Activated CD4-positive, alpha-beta memory T cell treated with anti-CD3 and anti-CD28 coated beads for 36 hours (primary cell): Measurements from ENCODE around the gene ASXL1. TPM values are rescaled to one million over a fixed set of nuclear protein-coding genes. Genes with fewer than 3 reads are reported as not detected.

Source experiments
- CTCF ChIA-PET: fragments of 350-600 bp; sonication (Branson Sonifier 250); formaldehyde crosslinking; loops from one replicate; lab custom pipeline; 2021; ENCODE audit warnings: antibody characterized with exemption, inconsistent platforms; lab: Charles Lee
- POLR2A ChIA-PET: fragments of 350-600 bp; sonication (Branson Sonifier 250); formaldehyde crosslinking; loops from one replicate; lab custom pipeline; 2021; ENCODE audit warnings: antibody characterized with exemption; lab: Charles Lee
- DNase-seq: peaks from one replicate; pipeline ENCODE4 v3.0.0-alpha.2; 2020
- H3K27ac Mint-ChIP-seq: one replicate; pipeline ENCODE4 v1.8.0; 2021; ENCODE audit warnings: mixed read lengths
- H3K27me3 Mint-ChIP-seq: one replicate; pipeline ENCODE4 v1.8.0; 2021; ENCODE audit warnings: mixed read lengths
- H3K36me3 Mint-ChIP-seq: one replicate; pipeline ENCODE4 v1.8.0; 2021; ENCODE audit warnings: mixed read lengths
- H3K4me1 Mint-ChIP-seq: one replicate; pipeline ENCODE4 v1.8.0; 2021; ENCODE audit warnings: low read depth, mixed read lengths
- H3K4me3 Mint-ChIP-seq: one replicate; pipeline ENCODE4 v1.8.0; 2021; ENCODE audit warnings: mild to moderate bottlenecking, mixed read lengths
- H3K9me3 Mint-ChIP-seq: one replicate; pipeline ENCODE4 v1.8.0; 2021; ENCODE audit warnings: mixed read lengths
- intact Hi-C: fragments of 100-400 bp; cut with micrococcal nuclease; formaldehyde crosslinking; loops from one replicate; pipeline ENCODE4 v1.15.1; 2023
- total RNA-seq, 2 experiments: library from RNA; stranded (reverse); gene quantifications; one replicate each; pipeline ENCODE4 v1.2.3, GENCODE V29; 2021

Gene ASXL1
- total RNA-seq, 2 experiments from 2014 or later, result 141 to 147 TPM

DNA sequence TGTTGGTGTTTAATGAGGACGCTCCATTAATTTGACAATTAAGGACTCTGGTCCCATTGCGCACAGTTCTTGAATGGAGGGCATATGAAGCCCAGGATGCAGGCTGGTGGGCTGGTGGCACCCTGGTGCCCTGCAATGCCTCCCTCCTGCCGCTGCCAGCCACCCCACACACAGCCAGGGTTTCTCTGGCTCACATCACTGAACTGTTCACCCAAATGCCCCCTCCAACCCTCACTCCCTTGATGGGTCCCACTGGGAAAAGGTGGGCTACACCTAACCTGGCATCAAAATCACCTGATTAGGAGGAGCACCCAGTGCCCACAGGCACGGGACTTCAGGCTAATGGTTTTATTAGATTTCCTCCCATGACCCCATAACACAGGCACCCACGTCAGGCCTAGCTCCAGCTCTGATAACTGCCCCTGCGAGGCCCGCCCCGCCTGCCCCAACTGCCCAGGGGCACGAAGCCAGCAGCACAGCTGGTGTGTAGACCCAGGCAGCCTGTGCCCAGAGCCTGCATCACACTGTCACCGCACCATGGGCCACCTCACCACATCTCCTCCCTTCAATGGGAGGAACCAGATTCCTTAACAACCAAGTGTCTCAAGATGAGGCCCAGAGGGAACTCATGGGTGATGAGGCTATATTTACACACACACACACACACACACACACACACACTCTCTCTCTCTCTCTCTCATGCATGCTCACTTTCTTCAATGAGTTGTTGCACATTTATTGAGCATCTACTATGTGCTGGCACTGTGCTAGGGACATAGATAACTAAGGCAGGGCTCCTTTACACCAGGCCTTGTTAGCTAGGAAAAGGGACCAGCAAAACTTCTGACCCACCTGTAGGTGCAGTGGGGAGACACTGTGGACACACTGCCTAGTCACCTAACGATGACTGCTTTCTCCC lies 119.7 kb downstream of the ASXL1 start:
- no peaks in the 10 kb centered on the region for H3K27me3 Mint-ChIP-seq
- no peak overlapping the region for H3K4me3 Mint-ChIP-seq
- POLR2A ChIA-PET, result no interaction called here
- H3K9me3 Mint-ChIP-seq, result no peaks in the 10 kb centered on the region
- H3K27ac Mint-ChIP-seq, result no peak overlapping the region
- H3K4me1 Mint-ChIP-seq, result peaks cover 40% of the 10 kb centered on the region
- CTCF ChIA-PET, result no interaction called here
- intact Hi-C loops, result no loop called here
- H3K36me3 Mint-ChIP-seq, result no peaks in the 10 kb centered on the region
- no peak for DNase-seq

DNA sequence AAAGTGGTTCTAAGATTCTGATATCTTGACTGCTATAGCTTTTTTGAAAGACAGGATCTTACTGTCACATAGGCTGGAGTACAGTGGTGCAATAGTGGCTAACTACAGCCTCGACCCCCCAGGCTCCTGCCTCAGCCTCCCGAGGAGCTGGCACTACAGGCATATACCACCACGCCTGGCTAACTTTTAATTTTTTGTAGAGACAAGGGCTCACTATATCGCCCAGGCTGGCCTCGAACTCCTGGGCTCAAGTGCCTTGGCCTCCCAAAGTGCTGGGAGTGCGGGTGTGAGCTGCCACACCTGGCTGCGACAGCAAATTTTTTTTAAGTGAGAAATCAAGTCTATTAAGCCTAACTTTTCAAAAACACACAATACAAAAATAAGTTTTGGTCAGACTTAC lies 120.4 kb downstream of the ASXL1 start:
- Mint-ChIP-seq H3K9me3 (no peaks in the 10 kb centered on the region), H3K4me3 (no peak overlapping the region), H3K27ac (no peak overlapping the region), H3K4me1 (peaks cover 40% of the 10 kb centered on the region), H3K36me3 (no peaks in the 10 kb centered on the region), H3K27me3 (no peaks in the 10 kb centered on the region)
- no peak for DNase-seq
- CTCF ChIA-PET, result no interaction called here
- POLR2A ChIA-PET, result no interaction called here
- intact Hi-C loops, result no loop called here

DNA sequence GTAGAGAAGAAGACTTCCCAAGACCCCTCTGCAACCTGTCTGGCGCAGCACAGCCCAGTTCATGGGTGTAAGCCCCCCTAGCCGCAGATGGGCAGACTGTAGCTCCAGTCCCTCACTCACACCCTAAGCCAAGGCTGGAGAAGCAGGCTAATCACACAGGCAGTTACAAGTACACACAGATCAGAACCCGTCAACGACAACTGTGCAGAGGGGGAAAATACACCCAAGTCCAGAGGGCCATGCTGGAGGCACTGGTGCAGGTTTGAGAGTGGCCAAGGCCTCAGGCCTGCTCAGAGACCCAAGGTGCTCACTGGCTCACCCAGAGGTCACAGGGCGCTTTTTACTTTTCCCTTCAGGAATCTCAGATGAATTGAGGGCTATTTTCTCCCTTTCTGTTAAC lies 120.9 kb downstream of the ASXL1 start:
- no peak overlapping the region for H3K4me3 Mint-ChIP-seq
- H3K4me1 Mint-ChIP-seq, result peaks cover 40% of the 10 kb centered on the region
- H3K9me3 Mint-ChIP-seq, result no peaks in the 10 kb centered on the region
- intact Hi-C loops, result no loop called here
- H3K27me3 Mint-ChIP-seq, result no peaks in the 10 kb centered on the region
- no peaks in the 10 kb centered on the region for H3K36me3 Mint-ChIP-seq
- no peak for DNase-seq
- POLR2A ChIA-PET, result no interaction called here
- CTCF ChIA-PET, result no interaction called here
- H3K27ac Mint-ChIP-seq, result no peak overlapping the region

DNA sequence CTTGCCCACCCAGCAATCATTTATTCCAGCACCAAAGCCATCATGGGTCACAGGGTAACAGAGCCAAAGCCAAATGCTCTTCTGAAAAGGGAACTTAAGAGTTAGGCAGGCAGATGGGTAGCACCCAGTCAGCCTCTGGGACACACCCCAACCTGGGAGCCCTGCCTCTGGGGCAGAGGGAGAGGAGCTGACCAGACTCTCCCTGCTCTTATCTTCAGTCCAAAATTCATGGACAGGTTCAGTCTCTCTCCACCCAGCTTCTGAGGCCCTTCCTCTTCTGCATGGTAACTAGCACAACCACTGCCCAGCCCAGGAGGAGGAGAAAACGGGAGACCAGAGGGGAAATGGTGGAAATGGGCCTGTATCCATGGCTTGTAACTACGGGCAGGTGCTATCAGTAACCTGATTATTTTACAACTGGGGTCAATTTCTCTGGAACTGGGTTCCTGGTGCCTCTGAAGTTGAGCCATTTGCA lies 121.6 kb downstream of the ASXL1 start:
- ChIA-PET POLR2A (interaction anchor here (0.5 kb wide), 1 partner anchor 17 kb away, joined by 4 read pairs; no protein-coding TSS in a partner anchor), CTCF (no interaction called here)
- Mint-ChIP-seq H3K4me3 (no peak overlapping the region), H3K36me3 (no peaks in the 10 kb centered on the region), H3K4me1 (peaks cover 40% of the 10 kb centered on the region), H3K27ac (no peak overlapping the region), H3K27me3 (no peaks in the 10 kb centered on the region), H3K9me3 (no peaks in the 10 kb centered on the region)
- DNase-seq, result no peak
- intact Hi-C loops, result loop anchor here (10.0 kb wide), 1 partner anchor 195 kb away; no protein-coding TSS in a partner anchor

DNA sequence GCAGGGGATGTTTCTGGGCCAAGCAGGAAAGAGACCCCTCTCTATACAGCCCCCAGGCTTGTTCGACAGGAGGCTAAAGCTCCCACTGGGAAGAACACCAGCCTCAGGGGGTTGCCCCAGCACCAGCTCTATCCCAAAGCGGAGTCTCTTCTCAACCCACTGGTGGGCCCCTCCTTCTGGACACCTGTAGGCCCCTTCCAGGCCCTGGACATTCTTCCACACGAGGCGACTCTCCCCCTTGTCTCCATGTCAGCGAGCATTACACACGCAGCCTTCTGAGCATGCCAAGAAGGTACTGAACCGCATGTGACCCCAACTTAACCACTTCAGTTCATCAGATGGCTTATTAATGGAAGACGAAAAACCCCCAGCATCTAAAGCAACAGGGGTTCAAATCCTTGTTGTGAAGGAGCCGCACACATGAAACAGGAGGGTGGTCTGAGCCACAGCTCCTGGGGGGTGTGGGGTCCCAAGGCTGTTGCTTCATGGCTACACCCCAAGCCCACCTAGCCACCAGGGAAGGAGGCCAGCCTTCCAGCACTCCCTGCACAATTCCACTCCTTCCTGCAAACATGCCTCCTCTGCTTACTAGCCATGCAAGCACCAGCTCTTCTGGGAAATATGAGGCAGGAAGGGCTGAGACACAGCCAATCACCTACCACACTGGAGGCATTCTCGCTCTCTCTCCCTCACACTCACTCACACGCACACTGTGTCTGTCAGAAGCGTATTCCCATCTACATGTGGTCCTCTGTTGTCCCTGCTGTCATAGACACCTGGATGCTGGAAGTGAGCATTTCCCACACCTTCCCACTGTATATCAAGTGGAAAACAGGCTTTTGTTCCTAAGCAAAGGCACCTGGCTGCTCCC lies 122.5 kb downstream of the ASXL1 start:
- ChIA-PET POLR2A (interaction anchor here (0.7 kb wide), 1 partner anchor 58 kb away, joined by 3 read pairs; no protein-coding TSS in a partner anchor), CTCF (interaction anchor here (1.0 kb wide), 1 partner anchor 12 kb away, joined by 3 read pairs; no protein-coding TSS in a partner anchor)
- Mint-ChIP-seq H3K27me3 (no peaks in the 10 kb centered on the region), H3K9me3 (no peaks in the 10 kb centered on the region), H3K4me3 (no peak overlapping the region), H3K27ac (no peak overlapping the region), H3K36me3 (peaks cover 2% of the 10 kb centered on the region), H3K4me1 (peaks cover 46% of the 10 kb centered on the region)
- DNase-seq, result no peak
- intact Hi-C loops, result loop anchor here (10.0 kb wide), 1 partner anchor 196 kb away; no protein-coding TSS in a partner anchor

DNA sequence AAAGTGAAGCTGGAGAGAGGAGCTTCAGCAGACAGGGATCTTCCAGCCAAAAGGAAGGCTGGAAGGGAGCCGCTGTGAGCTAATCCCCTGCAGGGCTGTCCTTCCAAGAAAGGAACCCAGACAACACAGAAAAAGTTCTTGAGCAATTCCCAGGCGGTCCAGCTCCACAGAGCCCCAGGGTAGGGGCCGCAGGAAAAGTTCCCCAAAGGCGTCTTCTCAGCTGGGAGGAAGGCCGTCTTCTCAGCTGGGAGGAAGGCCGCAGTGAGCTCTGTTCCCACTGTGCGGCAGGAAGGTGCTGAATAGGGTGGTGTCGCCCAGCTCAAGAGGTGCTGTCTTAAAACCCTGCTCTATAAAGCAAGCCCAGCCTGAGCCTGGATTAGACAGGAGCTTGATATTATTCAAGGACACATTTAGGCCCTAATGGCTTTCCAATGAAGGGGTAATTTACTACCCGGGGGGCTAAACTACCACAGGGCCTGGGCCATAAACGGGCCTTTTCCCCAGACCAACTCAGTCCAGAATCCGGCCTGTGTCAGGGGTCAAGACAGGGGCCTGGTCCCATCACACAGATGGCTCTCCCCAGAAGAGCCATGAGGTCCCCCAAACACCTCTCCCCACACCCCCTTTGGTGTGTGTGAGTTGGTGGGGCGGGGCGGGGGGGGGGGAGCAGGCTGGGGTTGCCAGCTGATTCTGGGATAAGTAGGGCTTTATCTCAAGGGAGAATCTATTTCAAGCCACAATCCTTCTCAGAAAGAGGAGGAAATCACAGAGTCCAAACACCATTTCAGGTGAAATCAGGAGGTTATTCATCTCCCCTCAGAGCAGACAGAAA lies 123.4 kb downstream of the ASXL1 start:
- ChIA-PET CTCF (interaction anchor here (1.0 kb wide), 1 partner anchor 13 kb away, joined by 3 read pairs; no protein-coding TSS in a partner anchor), POLR2A (interaction anchor here (0.6 to 0.7 kb wide), 2 partner anchors 57 to 200 kb away, joined by 3 read pairs; no protein-coding TSS in a partner anchor)
- peak overlapping the region; percentile 56 for H3K4me3 Mint-ChIP-seq
- H3K4me1 Mint-ChIP-seq, result peaks cover 40% of the 10 kb centered on the region
- H3K27ac Mint-ChIP-seq, result no peak overlapping the region
- intact Hi-C loops, result loop anchor here (10.0 kb wide), 1 partner anchor 197 kb away; no protein-coding TSS in a partner anchor
- DNase-seq, result no peak
- no peaks in the 10 kb centered on the region for H3K9me3 Mint-ChIP-seq
- H3K27me3 Mint-ChIP-seq, result no peaks in the 10 kb centered on the region
- peaks cover 2% of the 10 kb centered on the region for H3K36me3 Mint-ChIP-seq

DNA sequence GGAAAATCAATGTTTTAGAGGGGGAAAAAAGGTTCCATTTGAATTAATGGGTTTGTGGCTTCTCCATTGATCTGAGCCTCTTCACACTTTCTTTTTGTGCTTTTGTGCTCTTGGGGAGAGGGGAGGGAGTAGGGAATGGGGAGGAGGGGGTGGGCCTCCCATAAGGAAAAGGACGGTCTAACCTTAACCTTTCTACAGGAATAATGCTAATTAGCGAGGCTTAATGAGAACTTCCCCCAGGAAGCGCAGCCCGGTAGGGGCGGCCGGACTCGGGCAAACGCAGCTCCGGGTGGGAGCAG lies 124.0 kb downstream of the ASXL1 start:
- DNase-seq, result no peak
- peaks cover 2% of the 10 kb centered on the region for H3K36me3 Mint-ChIP-seq
- CTCF ChIA-PET, result no interaction called here
- H3K4me1 Mint-ChIP-seq, result peaks cover 34% of the 10 kb centered on the region
- H3K4me3 Mint-ChIP-seq, result peak overlapping the region; percentile 56
- intact Hi-C loops, result loop anchor here (10.0 kb wide), 1 partner anchor 197 kb away; no protein-coding TSS in a partner anchor
- H3K27ac Mint-ChIP-seq, result no peak overlapping the region
- no peaks in the 10 kb centered on the region for H3K27me3 Mint-ChIP-seq
- no peaks in the 10 kb centered on the region for H3K9me3 Mint-ChIP-seq
- POLR2A ChIA-PET, result interaction anchor here (1.3 kb wide), 1 partner anchor 57 kb away, joined by 6 read pairs; no protein-coding TSS in a partner anchor

DNA sequence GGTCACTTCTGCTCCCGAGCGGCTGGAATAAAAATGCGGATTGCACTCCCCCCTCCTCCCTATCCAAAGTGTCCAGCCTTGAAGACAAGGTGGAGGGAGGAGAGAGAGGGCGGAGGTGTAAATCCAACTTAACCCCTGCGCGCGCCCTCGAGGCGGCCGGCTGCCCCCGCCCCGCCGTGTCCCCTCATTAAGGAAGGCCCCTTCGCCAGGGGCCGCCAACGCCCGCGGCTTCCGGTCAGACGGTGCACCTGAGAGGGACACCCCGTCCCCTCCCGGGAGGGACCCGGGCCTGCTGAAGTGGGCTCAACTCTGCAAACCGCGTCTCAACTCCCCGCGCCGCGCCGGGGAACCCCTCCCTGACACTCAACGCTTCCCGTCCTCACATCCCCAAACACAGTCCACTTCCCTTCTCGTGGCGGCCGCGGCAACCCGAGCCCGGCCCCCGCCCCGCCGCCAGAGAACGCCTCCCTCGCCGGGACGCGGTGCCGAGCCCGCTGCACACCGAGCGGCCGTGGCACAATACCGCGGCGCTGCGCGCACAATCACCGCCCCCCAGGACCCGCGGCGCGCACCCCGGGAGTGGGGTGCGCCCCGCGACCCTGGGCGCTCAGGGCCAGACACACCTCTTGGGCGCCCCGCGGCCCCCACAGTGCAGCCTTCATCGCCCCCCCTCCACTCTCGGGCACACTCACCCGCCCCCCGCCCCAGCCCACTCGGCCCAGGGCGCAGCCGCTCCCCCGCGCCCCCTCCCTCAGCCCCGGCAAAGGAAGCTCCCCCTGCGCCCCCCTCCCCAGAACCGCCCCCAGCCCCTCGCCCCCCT lies 124.5 kb downstream of the ASXL1 start:
- peak; percentile 46 for DNase-seq
- CTCF ChIA-PET, result no interaction called here
- Mint-ChIP-seq H3K27me3 (no peaks in the 10 kb centered on the region), H3K36me3 (peaks cover 2% of the 10 kb centered on the region), H3K9me3 (no peaks in the 10 kb centered on the region), H3K4me3 (peak overlapping the region; percentile 77), H3K27ac (no peak overlapping the region), H3K4me1 (peaks cover 32% of the 10 kb centered on the region)
- intact Hi-C loops, result loop anchor here (10.0 kb wide), 1 partner anchor 198 kb away; no protein-coding TSS in a partner anchor
- POLR2A ChIA-PET, result interaction anchor here (0.5 to 1.3 kb wide), 2 partner anchors 57 to 125 kb away, joined by 3 to 6 read pairs; no protein-coding TSS in a partner anchor

DNA sequence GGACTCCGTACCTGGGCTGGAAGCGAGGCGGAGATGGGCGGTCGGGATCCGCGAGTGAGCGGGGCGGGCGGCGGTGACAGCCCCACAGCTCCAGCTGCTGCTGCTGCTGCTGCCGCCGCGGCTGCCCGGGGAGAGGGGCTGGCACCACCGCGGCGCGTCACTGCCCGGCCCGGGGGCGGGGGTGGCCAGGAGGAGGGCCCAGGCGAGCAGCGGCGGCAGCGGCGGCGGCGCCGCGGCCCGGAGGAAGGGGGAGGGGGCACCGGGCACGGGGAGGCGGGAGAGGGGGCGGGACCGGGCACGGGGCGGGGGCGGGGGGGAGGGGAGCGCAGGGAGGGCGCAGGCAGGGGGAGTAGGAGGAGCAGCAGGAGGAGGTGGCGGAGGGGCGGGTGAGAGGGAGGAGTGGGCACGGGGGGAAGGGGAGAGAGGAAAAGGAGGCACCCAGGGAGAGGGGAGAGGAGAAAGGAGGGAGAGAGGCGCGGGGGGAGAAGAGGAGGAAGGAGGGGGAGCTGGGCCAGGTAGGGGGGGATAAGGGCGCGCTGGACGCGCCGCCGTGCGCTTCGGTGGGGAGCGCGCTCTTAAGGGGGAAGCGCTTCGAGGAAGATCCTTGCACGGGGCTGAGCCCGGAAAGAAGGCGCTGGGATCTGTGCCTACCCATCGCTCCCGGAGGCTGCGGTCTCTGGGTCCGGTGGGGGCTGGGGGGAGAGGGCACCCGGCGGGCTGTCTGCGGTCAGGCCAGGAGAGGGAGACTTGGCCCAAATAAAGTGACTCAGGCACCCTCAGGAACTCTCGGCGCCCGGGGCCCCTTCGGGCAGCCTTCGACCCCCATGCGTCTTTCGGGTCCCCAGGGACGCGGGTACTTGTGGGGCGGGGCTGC lies 125.5 kb downstream of the ASXL1 start:
- Mint-ChIP-seq H3K36me3 (peaks cover 5% of the 10 kb centered on the region), H3K27me3 (no peaks in the 10 kb centered on the region), H3K4me1 (peaks cover 33% of the 10 kb centered on the region), H3K9me3 (peaks cover 5% of the 10 kb centered on the region), H3K4me3 (peak overlapping the region; percentile 75), H3K27ac (peak overlapping the region; percentile 28)
- ChIA-PET CTCF (no interaction called here), POLR2A (interaction anchor here (0.5 to 1.3 kb wide), 3 partner anchors 56 to 338 kb away, joined by 3 to 6 read pairs (median 3); no protein-coding TSS in a partner anchor)
- DNase-seq, result peak; percentile 76
- intact Hi-C loops, result loop anchor here (2.0 to 10.0 kb wide), 2 partner anchors 25 to 199 kb away; no protein-coding TSS in a partner anchor
